GM10248 (cell line): ENCODE data around the gene IMMP2L.

ENCODE experiments used
- CTCF ChIA-PET: fragments of 300-600 bp; sonication (Branson Sonifier 250); formaldehyde crosslinking; extraction: SDS; loops from one replicate; lab custom pipeline; 2021; ENCODE audit warnings: antibody characterized with exemption; lab: Yijun Ruan, JAX
- POLR2A ChIA-PET: fragments of 350-650 bp; sonication (Branson Sonifier 250); formaldehyde crosslinking; extraction: SDS; loops from one replicate; lab custom pipeline; 2020; ENCODE audit warnings: antibody characterized with exemption; lab: Yijun Ruan, JAX
- DNase-seq: peaks from one replicate; pipeline ENCODE4 v3.0.0; 2012; ENCODE audit errors: extremely low spot score
- TF ChIP-seq, protein P1 (sequence below): IDR thresholded peaks from 2 replicates; pipeline ENCODE4 v1.5.1; 2012; ENCODE audit warnings: mild to moderate bottlenecking, low read depth; ENCODE audit errors: extremely low read depth, missing control alignments, control extremely low read depth

Gene IMMP2L

DNA sequence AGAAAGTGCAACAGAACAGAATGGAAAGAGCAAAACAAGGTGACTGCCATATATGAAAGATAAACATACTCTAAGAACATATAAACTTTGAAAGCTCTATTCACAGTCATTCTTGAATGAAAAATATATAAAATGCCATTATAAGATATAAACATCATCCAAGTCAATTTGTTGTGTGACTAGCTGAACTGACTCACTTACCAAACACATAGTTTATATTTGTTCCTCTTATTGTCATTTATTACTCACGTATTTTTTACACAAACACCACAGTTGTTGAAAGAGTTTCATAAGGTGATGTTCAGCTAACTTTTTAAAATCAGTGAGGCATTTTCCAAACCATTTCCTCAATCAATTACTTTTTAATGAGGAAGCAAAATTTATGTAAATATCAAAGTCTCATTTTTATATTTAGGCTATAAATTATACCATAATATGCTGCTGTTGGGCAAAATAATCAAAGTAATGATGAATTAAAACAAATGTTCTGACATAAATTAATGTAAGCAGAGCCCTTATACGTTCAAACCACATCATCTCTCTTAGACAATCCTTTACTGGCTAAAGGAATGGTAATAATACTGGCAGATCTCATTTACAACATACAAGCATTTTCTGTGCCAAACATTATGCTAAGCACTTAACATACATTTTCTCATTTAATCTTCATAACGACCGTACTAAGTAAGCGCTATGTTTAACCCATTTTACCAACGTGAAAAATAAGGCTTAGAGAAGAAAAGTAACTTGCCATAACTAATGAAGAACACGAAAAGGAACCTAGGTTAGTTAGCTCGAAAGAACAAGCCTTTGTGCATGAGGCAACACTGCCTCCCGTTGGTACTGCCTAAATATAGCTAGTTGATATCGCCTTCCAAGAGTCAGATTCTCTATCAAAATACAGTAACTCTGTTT is 464.0 kb downstream of the IMMP2L start:
- ChIA-PET CTCF (interaction anchor here (0.6 to 4.1 kb wide), 19 partner anchors 10 to 1619 kb away, joined by 3 to 19 read pairs (median 5); no protein-coding TSS in a partner anchor), POLR2A (no interaction called here)
- TF ChIP-seq, protein P1, sequence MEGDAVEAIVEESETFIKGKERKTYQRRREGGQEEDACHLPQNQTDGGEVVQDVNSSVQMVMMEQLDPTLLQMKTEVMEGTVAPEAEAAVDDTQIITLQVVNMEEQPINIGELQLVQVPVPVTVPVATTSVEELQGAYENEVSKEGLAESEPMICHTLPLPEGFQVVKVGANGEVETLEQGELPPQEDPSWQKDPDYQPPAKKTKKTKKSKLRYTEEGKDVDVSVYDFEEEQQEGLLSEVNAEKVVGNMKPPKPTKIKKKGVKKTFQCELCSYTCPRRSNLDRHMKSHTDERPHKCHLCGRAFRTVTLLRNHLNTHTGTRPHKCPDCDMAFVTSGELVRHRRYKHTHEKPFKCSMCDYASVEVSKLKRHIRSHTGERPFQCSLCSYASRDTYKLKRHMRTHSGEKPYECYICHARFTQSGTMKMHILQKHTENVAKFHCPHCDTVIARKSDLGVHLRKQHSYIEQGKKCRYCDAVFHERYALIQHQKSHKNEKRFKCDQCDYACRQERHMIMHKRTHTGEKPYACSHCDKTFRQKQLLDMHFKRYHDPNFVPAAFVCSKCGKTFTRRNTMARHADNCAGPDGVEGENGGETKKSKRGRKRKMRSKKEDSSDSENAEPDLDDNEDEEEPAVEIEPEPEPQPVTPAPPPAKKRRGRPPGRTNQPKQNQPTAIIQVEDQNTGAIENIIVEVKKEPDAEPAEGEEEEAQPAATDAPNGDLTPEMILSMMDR: peak; percentile 59
- DNase-seq: no peak

DNA sequence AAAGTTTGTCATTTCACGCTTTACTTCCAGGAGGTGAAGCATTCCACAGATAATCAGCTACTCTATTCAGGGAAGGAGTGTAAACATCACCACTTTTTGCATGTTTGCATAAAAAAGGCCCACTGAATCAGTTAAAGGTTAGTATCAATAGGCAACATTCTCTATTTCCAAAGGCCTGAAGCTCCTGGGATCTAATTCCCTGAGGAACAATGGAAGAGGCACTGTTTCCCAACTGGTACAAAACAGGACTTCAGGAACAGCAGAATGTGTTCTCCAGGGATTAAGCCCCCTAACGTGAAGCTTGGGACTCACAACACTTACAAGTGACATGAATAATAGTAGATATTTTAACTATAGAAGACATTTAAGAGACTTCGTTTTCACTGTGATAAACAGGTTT is 465.3 kb downstream of the IMMP2L start:
- TF ChIP-seq, protein P1: no peak
- ChIA-PET CTCF (interaction anchor here (1.0 to 4.1 kb wide), 2 partner anchors 9 to 14 kb away, joined by 4 to 19 read pairs; no protein-coding TSS in a partner anchor), POLR2A (no interaction called here)
- no peak for DNase-seq

DNA sequence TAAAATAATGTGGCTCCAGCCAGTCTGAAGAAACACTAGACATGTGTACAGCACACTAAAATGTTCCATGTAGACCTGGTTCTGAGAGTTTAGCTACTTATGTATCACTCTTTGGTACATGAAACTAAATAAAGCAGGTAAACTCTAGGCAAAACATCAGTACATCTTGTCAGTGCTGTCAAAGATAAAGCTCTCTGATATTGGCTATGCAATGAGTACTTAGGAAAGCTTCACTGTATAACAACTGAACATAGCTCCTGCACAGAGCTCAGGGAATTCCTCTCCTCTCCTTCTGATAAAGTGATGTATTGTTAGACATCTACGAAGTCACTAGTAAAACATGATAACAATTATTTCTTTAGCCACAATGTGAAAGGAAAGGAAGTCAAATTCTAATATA is 467.9 kb downstream of the IMMP2L start:
- no peak for DNase-seq

DNA sequence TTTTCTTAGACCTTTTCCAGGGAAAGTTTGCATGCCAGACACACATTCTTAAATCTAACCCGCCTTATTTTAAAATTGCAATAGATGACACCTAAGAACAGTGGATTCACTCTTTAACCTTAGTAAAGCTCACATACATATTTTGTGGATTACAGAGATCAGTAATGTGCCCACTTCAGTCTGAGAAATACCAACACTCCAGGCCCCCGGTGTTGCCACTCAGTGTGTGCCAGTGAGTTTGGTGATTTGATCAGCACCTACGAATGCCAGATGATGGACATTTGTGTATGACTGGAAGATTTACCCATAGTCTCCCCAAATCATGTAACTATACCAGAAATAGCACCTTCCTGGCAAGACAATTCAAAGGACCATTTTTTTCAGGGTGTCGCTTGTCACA is 468.8 kb downstream of the IMMP2L start:
- ChIA-PET POLR2A (no interaction called here), CTCF (interaction anchor here (1.0 to 3.8 kb wide), 5 partner anchors 11 to 108 kb away, joined by 3 to 18 read pairs (median 3); no protein-coding TSS in a partner anchor)
- TF ChIP-seq, protein P1: no peak
- DNase-seq: no peak

More for the DNA sequence above, 467.9 kb downstream of the IMMP2L start:
- ChIA-PET POLR2A (no interaction called here), CTCF (interaction anchor here (1.0 to 3.8 kb wide), 3 partner anchors 12 to 108 kb away, joined by 3 to 18 read pairs (median 3); no protein-coding TSS in a partner anchor)
- TF ChIP-seq, protein P1: no peak

DNA sequence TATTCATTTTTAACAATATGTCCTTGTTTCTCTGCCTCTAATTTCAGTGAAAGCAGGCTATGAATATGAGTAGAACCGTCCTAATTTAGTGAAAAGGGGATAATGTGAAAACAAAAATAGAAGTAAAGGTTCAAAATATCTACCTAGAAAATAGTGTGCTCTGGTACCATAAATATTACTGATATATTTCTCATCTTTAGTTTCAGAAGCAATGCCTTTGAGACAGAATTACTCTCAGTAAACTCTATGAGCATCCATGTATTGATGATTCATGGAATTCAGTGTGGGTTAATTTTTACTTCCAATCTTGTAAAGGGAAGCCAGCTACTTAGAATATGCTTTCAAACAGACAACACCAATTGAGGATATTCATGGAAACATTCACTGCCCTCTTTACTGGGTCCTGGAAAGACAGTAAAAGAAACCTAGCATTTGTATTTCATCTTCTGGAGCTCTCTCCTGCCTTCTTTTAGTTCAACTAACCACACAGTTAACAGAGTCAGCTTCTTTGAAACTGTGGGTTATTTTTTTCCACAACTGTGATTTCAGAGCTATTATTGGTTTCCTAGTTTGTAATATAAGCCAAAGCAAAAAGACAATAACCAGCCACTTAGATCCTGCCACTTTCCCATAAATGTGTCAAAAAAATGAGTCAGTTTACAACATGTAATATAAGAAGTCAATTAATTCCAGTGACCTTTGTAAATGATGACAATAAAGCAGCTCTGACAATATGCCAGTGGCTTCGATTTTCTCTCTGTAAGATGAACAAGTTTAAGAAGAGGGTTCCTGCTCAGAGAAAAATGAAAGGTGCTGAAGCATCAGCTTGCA is 469.7 kb downstream of the IMMP2L start:
- TF ChIP-seq, protein P1: no peak
- no peak for DNase-seq
- ChIA-PET CTCF (interaction anchor here (1.0 to 3.8 kb wide), 6 partner anchors 10 to 637 kb away, joined by 3 to 18 read pairs (median 3); no protein-coding TSS in a partner anchor), POLR2A (no interaction called here)
